GM19395 (cell line): ENCODE data around the gene IDH3B.
A peak's percentile ranks its signal among the peaks of the same experiment; 100 is the strongest.

ENCODE experiments used
- ATAC-seq: cut with Tn5 transposase; IDR thresholded peaks from one replicate; pipeline ENCODE4 v1.9.1; 2021; ENCODE audit warnings: mild to moderate bottlenecking, moderate library complexity; ENCODE audit not compliant: unreplicated experiment

Gene IDH3B

DNA sequence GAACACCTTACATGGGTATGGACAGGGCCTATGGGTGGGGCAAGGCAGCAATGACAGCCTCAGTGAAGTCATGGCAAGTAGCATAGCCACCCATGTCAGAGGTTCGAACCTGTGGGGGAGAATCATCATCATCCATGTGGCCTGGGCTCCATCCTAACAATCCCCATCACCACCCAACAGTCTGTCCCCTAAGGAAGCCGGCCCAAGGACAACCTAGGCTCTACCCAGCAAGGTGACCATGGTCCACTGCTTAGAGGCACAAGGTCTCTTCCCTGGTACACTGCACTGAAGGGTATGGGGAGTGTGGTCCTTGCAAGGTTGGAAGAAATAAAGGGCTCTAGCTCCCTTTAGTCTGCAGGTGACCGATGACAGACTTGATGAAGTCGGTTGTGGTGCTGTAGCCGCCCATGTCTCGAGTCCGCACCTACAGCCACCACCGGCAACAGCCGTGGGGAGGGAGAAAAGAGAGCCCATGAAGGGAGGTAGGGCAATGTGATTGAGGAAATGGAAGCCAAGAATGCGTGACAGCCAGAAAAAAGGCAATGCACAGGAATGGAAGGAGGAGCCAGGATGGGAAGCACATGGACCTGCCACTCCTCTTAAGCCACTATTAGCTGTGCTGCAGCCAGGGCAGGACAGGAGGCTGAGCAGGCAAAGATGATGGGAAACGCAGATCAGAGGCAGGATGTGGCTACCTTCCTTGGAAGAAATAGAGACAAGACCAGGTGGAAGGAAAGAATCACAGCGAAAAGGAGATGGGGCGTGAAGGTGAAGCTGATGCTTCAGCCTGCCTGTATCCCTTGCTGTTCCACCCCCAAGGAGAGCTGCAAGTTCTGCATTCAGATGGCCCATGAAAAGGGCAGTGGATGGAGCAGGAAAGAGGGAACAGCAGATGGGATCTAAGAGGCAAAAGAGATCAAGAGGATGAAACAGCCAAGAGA, 5.3 kb downstream of the IDH3B start:
- no peak for ATAC-seq

DNA sequence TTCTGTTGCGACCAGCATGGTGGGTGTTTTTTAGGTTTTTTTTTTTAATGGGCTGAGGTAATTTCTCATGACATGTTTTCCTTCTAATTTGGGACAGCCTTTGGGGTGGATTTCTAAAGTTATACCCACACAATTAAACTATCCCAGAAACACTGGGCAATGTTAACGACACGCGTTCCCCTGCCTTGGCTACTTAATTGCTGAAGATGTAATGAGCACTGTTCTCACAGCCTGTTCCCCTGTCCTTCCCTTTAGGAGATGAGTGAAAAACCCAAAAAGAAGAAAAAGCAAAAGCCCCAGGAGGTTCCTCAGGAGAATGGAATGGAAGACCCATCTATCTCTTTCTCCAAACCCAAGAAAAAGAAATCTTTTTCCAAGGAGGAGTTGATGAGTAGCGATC, 6.3 kb downstream of the IDH3B start:
- ATAC-seq = no peak

DNA sequence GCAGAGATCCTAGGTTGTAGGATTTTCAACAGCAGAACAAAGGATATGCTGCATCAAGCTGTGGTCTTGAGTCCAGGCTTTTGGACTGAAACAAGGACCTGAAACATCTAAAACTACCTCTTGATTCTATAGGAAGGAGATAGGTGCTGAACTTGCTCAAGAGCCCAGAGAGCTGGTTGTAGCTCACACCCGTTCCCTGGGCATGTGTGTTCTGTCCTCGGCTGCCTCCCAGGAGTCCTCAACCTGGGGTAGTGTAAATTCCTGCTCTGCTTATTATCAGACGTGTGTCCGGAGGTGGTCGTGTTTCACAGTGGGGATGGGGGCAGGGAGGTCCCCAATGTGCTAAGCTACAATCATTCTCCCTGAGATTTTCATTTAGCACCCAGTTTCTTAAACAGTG, 6.8 kb downstream of the IDH3B start:
- ATAC-seq = no peak

DNA sequence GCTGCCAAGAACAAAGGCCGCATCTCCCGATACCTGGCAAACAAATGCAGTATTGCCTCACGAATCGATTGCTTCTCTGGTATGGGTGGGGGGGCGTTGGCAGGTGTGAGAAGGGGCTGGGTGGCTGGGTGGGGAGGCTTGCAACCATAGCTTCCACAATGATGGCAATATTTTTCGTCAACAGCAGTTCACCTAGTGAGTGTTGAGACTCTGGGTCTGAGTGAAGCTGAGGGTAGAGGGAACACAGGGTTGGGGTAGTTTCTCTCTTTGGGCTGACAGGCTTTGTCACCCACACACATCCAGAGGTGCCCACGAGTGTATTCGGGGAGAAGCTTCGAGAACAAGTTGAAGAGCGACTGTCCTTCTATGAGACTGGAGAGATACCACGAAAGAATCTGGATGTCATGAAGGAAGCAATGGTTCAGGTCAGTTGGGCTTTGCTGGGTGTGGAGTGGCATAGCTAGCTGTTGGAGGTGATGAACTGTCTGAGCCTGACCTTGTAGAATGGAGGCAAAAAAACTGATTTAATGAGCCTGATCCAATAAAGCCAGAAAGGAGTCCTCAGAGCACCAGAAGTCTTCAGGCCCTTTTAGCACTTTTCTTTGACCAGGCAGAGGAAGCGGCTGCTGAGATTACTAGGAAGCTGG, 7.4 kb downstream of the IDH3B start:
- ATAC-seq = no peak

DNA sequence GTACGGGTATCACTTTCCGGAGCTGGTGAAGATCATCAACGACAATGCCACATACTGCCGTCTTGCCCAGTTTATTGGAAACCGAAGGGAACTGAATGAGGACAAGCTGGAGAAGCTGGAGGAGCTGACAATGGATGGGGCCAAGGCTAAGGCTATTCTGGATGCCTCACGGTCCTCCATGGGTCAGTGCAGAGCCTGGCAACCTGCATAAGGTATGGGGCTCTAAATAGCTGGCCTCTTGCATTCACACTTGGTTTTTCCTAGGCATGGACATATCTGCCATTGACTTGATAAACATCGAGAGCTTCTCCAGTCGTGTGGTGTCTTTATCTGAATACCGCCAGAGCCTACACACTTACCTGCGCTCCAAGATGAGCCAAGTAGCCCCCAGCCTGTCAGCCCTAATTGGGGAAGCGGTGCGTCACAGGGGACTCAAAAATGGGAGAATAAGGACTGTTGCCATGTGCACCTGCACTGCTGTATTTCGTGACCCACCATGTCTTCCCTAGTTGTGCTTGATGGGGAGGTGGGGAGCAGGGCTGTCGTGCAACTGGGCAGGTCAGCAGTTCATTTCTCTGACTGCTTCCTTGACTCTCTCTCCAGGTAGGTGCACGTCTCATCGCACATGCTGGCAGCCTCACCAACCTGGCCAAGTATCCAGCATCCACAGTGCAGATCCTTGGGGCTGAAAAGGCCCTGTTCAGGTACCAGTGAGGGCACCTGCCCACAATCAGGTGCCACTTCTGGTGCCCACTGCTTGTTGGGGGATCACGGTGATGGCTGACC, 8.5 kb downstream of the IDH3B start:
- no peak for ATAC-seq

DNA sequence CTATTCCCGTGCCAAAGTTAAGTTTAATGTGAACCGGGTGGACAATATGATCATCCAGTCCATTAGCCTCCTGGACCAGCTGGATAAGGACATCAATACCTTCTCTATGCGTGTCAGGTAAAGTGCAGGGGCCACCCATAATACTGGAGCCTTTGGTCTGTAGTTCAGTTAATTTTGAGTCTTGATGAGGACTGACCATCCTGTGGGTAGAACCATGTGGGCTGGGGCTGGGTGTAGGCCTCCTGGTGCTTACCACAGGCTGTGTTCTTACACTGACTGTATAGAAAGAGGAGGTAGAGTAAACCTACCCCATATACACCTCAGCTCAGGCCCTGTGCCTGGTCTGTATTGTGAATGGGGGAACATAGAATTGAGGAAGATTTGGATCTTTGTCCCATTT, 9.2 kb downstream of the IDH3B start:
- ATAC-seq = no peak

DNA sequence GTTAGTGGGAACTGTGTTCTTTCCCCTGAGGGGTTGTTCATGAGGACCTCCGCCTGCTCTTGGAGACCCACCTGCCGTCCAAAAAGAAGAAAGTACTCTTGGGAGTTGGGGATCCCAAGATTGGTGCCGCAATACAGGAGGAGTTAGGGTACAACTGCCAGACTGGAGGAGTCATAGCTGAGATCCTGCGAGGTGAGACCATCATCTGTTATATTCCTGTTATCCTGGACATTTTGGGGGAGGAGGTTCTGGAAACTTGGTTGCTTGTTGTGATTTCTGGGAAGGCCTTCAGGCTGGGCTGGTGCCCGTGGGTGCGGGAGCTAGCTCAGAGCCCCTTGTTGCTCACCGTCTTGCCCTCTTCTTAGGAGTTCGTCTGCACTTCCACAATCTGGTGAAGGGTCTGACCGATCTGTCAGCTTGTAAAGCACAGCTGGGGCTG, 9.6 kb downstream of the IDH3B start:
- no peak for ATAC-seq

DNA sequence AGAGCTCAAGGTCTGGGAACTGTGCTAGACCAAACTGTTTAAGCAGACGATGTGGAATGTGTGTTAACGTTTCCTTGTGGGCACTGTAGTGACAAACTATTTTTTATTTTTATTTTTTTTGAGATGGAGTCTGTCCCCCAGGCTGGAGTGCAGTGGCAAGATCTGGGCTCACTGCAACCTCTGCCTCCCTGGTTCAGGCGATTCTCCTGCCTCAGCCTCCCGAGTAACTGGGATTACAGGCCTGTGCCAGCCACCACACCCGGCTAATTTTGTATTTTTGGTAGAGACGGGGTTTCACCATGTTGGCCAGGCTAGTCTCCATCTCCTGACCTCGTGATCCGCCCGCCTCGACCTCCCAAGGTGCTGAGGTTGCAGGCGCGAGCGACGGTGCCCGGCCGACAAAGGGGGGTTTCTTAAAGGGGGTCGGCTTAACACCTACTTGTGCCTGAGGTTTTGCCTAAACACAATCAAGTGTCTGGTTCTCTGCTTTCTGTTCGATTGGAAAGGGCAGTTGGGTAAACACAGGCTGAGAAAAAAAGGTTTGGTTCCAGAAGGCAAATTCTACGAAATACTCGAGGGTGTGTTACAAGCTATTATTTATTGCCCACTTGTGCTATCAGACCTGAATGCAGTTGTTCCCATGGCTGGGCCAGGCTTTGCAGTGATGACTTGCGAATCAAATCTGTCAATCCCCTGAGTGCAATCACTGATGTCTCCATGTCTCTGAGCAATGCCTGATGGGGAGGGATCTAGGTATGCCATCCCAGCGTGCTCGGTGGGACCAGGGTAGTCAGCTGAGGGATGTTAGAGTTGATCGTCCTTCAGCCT, 10.2 kb downstream of the IDH3B start:
- ATAC-seq = no peak

DNA sequence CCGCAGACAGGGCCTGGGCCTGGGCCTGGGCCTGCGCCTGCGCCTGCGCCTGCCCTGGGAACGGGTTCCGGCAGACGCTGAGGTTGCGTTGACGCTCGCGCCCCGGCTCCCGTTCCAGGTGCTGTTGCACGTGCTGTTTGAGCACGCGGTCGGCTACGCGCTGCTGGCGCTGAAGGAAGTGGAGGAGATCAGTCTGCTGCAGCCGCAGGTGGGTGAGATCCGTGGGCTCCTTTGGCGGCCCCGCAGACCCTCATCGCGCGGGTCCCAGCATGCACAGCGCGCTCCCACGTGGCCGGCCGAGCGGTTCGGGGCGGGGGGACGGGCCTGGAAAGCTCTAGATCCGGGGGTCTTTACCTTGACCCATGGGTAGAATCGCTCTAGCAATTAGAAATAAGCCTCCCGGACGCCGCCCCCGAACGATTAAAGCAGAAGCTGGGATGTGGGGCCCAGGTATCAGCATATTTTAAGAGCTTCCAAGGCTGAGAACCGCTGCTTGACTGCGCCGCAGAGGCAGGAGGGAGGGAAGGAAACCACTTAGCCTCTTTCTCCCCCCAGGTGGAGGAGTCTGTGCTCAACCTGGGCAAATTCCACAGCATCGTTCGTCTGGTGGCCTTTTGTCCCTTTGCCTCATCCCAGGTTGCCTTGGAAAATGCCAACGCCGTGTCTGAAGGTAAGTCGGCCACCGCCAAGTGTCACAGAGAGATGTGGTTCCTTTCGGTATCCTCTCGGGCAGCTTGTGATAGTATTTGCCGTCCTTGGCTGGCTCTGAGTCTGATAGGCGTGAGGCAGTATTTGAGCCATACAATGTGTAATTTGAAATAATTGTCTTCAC, 11.1 kb downstream of the IDH3B start:
- peak; percentile 63 for ATAC-seq

DNA sequence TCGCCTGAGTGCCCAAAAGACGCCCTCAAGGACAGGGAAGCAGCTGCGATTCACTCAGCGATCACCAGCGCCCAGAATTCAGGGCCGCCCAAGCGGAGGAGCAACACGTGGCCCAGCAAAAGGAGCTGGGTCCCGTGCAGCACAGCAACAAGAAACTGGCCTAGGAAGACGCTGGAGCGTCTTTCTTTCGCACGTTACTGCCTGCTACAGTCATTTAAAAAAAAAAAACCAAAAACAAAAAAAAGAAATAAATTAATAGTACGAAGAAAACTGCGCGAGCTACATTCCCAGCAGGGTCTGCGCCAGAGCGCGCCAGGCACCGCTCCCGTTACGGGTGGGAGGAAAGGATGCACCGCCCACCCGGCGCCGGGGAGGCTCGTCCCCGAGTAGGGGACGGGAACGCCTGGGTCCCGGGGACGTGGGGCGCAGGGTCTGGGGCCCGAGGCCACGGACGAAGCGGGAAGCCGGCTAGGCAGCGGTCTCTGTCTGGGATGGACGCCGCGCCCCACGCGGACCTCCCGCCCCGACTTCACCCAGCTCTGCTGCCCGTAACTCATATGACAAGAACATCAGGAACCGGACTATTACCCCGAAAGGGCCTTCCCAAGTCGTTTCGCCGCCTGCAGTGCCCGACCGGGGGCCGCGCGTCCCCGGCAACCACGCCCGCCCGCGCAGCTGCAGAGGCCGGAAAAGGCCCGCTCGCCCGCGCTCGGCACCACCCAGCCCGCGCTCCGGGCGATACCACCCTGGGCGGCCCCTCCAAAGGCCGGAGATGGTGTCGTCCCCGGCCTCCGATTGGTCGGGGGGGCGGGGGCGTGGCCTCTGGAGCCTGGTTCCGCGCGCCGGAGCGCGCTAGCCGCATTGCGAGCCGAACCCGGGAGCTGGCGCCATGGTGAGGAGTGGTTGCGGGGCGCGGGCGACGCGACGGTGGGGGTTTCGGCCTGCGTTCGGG, 12.0 kb downstream of the IDH3B start, which contains the start of gene NOP56:
Gene NOP56, plus strand, starts transcription at position 861 of the 952 bp plus-strand sequence. Its CDS starts 29 bp downstream, at position 890.
- peak; percentile 80 for ATAC-seq

DNA sequence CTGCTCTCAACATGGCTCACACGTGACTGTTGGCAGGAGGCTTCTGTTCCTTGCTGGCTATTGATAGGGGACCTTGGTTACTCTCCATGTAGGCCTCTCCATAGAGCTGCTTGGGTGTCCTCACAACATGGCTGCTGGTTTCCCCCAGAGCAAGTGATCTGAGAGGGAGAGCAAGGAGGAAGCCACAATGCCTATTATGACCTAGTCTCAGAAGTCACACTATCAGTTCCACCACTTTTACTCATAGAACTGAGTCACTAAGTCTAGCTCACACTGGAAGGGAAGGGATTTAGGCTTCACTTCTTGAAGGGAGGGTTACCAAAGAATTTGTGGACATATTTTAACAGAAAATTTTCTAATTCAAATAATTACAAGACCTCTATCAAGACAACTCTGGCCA, 20.3 kb downstream of the IDH3B start:
- no peak for ATAC-seq

DNA sequence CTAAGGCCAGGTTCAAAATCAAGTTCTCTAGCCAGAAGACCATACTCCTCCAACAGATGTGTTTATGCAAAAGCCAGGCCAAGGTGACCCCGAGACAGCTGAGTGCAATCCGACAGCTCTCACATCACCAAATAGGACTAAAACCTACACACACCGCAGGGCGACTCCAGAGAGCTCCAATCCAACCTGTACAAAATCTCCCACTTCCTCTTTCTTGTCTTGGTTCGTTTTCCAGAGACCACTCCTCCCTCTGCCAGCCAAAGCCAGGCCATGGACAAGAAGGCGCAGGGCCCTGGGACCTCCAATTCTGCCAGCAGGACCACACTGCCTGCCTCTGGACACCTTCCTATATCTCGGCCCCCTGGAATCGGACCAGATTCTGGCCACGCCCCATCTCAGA, 23.1 kb downstream of the IDH3B start:
- no peak for ATAC-seq

DNA sequence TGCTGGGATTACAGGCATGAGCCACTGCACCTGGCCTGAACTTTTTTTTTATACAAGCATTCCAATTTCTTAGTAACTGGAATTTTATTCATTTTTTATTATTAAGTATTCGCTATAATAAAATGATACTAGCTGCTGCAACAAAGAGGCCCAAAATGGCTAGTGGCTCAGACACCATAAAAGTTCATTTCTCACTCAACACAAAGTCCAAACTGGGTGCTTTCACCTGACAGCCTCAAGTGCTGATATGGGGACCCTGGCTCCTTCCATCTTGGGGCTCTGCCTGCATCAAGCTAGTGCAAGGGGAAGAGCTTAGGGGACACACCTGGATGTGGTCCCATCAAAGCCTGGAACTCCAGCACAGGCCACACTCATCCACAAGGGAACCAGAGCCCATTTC, 23.8 kb downstream of the IDH3B start:
- no peak for ATAC-seq

DNA sequence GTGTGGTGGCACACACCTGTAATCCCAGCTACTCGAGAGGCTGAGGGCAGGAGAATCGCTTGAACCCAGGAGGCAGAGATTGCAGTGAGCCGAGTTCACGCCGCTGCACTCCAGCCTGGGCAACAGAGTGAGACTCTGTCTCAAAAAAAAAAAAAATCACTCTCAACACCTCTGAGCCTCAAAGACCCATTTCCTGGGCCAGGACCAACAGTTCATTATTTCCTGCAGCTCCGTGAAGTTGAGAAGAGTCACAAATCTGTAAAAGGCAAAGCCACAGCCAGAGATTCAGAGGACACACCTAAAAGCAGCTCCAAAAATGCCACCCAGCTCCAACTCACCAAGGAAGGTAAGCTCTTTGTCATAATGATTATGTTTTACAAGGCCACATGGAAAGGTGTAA, 26.8 kb downstream of the IDH3B start:
- ATAC-seq = no peak

DNA sequence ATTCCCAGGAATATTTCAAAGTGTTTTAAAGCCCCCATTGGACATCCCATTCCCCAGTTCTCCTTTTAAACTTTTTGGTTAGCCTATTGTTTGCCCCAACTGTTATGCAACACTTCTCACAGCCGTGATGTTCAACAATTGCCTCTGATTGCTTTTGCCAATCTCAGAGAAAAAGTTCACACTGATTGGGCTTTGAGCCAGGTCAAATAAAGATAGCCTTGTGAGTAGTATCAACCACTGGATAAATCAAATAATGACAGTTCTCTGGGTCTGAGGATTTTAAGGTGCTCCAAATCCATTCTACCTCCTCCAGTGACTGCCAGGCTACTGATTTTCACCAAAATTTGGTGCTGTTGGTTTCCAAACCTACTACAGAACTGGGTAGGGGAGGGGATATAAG, 30.6 kb downstream of the IDH3B start:
- no peak for ATAC-seq

DNA sequence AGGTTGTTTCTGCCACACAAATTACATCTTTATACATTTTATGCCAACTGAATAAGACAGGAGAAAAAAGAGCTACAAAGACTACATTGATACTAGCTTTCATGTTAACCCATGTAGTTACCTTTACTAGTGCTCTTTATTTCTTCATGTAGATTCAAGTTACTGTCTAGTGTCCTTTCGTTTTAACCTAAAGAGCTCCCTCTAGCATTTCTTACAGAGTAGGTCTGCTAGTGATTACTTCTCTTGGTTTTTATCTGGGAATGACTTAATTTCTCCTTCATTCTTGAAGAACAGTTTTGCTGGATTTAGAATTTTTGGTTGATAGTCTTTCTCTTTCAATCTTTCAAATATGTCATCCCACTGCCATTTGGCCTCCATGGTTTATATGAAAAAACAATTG, 32.8 kb downstream of the IDH3B start:
- ATAC-seq = no peak

DNA sequence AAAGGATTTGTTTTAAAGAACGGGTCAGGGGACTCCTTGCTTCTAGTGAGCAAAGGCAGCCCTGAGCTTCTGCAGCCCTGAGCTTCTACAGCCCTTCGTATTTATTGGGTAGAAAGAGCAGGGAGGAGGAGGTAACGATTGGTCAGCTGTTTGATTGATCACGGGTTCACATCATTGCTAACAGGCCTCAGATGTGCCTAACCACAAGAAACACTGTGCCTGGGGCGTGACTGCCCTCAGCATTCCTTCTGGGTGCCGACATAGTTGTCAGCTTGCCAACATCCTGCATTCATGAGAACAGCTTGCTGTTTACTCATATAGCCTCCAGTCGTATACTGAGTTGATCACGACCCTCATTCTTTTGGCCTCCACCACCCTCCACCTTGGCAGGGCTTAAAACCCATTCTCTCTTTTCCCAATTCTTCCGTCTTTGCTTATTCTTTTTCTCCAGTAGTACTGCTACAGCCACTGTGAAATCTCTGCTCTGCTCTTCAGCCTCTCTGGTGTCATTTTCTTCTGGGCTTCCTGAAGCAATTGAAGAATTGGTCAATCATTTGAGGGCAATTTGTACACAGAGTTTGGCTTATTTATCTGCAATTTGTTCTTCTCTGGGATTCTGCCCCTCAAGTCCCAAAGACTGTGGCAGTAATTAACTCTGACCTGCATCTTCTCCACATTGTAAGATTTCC, 37.0 kb downstream of the IDH3B start:
- ATAC-seq = no peak

DNA sequence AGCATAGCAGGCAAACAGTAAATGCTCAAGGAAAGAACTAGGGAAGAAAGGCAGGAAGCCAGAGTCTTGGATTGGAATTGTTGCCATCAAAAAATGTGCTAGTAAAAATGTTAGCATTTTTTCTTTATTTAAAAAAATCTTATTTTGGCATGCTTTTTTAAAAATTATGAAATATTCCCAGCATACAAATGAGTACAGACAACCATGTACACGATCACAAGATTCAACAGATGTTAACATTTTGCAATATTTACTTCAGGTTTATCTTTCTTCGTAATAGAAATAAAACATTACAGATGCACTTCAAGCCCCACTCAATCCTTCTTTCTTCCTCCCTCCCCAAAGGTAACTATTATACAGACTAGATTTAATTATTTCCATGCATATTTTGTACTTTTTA, 39.0 kb downstream of the IDH3B start:
- ATAC-seq = no peak
